ENCODE measurements around the gene LIN54.

DNA sequence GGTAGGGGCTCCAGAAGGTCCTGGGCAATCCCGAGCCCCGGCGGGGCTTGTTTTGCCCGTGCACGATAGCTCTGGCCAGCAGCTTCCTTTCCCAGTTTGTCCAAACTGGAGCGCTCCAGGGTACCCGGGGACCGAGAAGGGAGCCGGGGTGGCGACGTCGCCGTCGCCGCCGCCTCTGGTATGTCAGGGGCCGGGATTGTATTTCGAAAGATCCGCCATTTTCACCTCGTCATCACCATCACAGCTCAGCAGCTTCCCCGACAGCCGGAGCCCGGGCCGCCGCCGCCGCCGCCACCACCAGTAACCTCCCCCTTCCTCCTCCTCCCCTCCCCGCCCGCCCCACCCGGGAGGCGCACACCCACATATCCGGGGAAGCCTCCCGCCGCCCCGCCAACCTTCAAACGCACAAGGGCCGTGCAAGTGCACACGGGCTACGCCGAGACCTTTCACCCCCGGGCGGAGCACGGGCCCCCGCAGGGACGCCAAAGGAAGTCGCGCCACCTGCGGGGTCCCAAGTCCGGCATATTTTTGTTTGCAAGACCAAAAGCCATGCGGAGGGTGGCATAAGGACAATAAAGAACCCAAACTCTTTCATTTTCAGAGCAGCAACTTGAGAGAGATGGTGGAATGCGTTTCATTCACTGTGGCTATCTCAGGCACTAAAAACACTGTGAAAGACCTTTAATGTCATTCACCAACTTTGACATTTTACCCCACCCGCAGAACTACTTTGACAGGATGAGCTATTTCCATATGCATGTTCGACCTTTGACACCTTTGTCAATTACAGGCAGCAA lies at the start of gene LIN54:
- TF ChIP-seq, protein P1, sequence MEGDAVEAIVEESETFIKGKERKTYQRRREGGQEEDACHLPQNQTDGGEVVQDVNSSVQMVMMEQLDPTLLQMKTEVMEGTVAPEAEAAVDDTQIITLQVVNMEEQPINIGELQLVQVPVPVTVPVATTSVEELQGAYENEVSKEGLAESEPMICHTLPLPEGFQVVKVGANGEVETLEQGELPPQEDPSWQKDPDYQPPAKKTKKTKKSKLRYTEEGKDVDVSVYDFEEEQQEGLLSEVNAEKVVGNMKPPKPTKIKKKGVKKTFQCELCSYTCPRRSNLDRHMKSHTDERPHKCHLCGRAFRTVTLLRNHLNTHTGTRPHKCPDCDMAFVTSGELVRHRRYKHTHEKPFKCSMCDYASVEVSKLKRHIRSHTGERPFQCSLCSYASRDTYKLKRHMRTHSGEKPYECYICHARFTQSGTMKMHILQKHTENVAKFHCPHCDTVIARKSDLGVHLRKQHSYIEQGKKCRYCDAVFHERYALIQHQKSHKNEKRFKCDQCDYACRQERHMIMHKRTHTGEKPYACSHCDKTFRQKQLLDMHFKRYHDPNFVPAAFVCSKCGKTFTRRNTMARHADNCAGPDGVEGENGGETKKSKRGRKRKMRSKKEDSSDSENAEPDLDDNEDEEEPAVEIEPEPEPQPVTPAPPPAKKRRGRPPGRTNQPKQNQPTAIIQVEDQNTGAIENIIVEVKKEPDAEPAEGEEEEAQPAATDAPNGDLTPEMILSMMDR (IDR thresholded peaks at IDR 0.05) = no peak
- TF ChIP-seq POLR2AphosphoS5 (IDR thresholded peaks at IDR 0.05) (peak in 1 of 3 donors; percentile 16), EP300 (IDR thresholded peaks at IDR 0.05) (no peak), POLR2A (IDR thresholded peaks at IDR 0.05) (no peak)

Data from stomach (tissue), 4 donors.